Endothelial cell of umbilical vein (primary cell): ENCODE data around the gene PPP2R5B. TPM values are rescaled to one million over a fixed set of nuclear protein-coding genes. Genes with fewer than 3 reads are reported as not detected.

ENCODE experiments used
- BruUV-seq: library from RNA; stranded (reverse); fragments of 400-500 nt; replicated peaks from 2 replicates; lab custom pipeline; 2021; lab: Mats Ljungman, UMichigan
- CTCF ChIA-PET: fragments of 300-600, 350-600 bp; sonication (Branson Sonifier 250); formaldehyde crosslinking; loops from one replicate; lab custom pipeline; 2021; ENCODE audit warnings: antibody characterized with exemption, inconsistent platforms; lab: Charles Lee
- POLR2A ChIA-PET: fragments of 300-600, 350-600 bp; sonication (Branson Sonifier 250); formaldehyde crosslinking; loops from one replicate; lab custom pipeline; 2021; ENCODE audit warnings: antibody characterized with exemption, inconsistent platforms; lab: Charles Lee
- DNase-seq: peaks from one replicate; pipeline ENCODE4 v3.0.0-alpha.2; 2011; ENCODE audit warnings: low read depth, low spot score
- FAIRE-seq: peaks from 2 replicates; lab custom pipeline; 2011; peaks lifted over from hg19 to GRCh38; lab: Jason Lieb, UNC
- H2AFZ ChIP-seq: 2 replicates; pipeline ENCODE4 v1.6.0; 2012; ENCODE audit warnings: low read depth, low read length, control low read depth, inconsistent platforms
- H3K27ac ChIP-seq: 2 replicates; pipeline ENCODE4 v1.5.1; 2011; ENCODE audit warnings: low read depth, mild to moderate bottlenecking, control low read depth, low read length, moderate library complexity; ENCODE audit not compliant: insufficient read depth
- H3K27me3 ChIP-seq, 2 experiments: 2 replicates each; pipeline versions ENCODE4 v1.6.0 to v1.6.1; 2011; ENCODE audit warnings: low read length in 2 of 2, mixed read lengths in 1 of 2; ENCODE audit not compliant: control insufficient read depth in 2 of 2, insufficient read depth in 2 of 2
- H3K36me3 ChIP-seq, 2 experiments: 2 replicates in 1 of 2; 3 replicates in 1 of 2; pipeline ENCODE4 v1.5.1; 2011; ENCODE audit warnings: low read length in 2 of 2, mild to moderate bottlenecking in 1 of 2, moderate library complexity in 1 of 2; ENCODE audit not compliant: control insufficient read depth in 2 of 2, insufficient read depth in 2 of 2; ENCODE audit errors: extremely low read depth in 1 of 2
- H3K4me1 ChIP-seq: 3 replicates; pipeline ENCODE4 v1.5.1; 2011; ENCODE audit warnings: mild to moderate bottlenecking, low read length; ENCODE audit not compliant: control insufficient read depth, insufficient read depth; ENCODE audit errors: extremely low read depth
- H3K4me2 ChIP-seq: 2 replicates; pipeline ENCODE4 v1.6.1; 2011; ENCODE audit warnings: low read length, control low read depth, mixed read lengths; ENCODE audit not compliant: insufficient read depth
- H3K4me3 ChIP-seq, 3 experiments: fragments of 200-600 bp in 1 of 3; sonication (generic), shearing (Covaris generic) in 1 of 3; replicated peaks in 1 of 3; 2 replicates each; pipeline ENCODE4 v1.5.1; 2011 to 2016; ENCODE audit warnings: control low read depth in 3 of 3, low read length in 3 of 3, mild to moderate bottlenecking in 2 of 3, inconsistent platforms in 1 of 3, low read depth in 1 of 3, moderate library complexity in 1 of 3; ENCODE audit not compliant: insufficient read depth in 1 of 3
- H3K79me2 ChIP-seq: 2 replicates; pipeline ENCODE4 v1.6.0; 2012; ENCODE audit warnings: low read length, inconsistent platforms; ENCODE audit not compliant: control insufficient read depth, insufficient read depth
- H3K9ac ChIP-seq: replicated peaks from 2 replicates; pipeline ENCODE3; 2011; ENCODE audit warnings: low read length, control low read depth; ENCODE audit not compliant: insufficient read depth; ENCODE audit errors: extremely low read depth
- H3K9me1 ChIP-seq: replicated peaks from 3 replicates; pipeline ENCODE4 v1.6.0; 2011; ENCODE audit warnings: mild to moderate bottlenecking, low read length; ENCODE audit not compliant: control insufficient read depth, insufficient read depth; ENCODE audit errors: extremely low read depth
- H3K9me3 ChIP-seq: replicated peaks from 2 replicates; pipeline ENCODE4 v1.5.1; 2012; ENCODE audit warnings: low read length, inconsistent platforms; ENCODE audit not compliant: control insufficient read depth, insufficient read depth
- H4K20me1 ChIP-seq: replicated peaks from 2 replicates; pipeline ENCODE3; 2011; ENCODE audit warnings: mild to moderate bottlenecking, low read length; ENCODE audit not compliant: control insufficient read depth, insufficient read depth; ENCODE audit errors: extremely low read depth
- EZH2 ChIP-seq: IDR thresholded peaks from 2 replicates; pipeline ENCODE4 v1.6.1; 2012; ENCODE audit warnings: borderline replicate concordance, low read depth, mild to moderate bottlenecking, moderate library complexity, low read length, inconsistent platforms; ENCODE audit not compliant: severe bottlenecking
- FOS ChIP-seq: IDR thresholded peaks from 2 replicates; pipeline ENCODE4 v1.6.1; 2011; ENCODE audit warnings: mild to moderate bottlenecking, low read length, moderate library complexity, borderline replicate concordance; ENCODE audit not compliant: insufficient read depth
- GATA2 ChIP-seq: IDR thresholded peaks from 2 replicates; pipeline ENCODE4 v1.7.0; 2011; ENCODE audit warnings: low read depth, mild to moderate bottlenecking, moderate library complexity, mixed read lengths, low read length; ENCODE audit not compliant: insufficient read length, insufficient read depth
- JUN ChIP-seq: IDR thresholded peaks from 2 replicates; pipeline ENCODE4 v1.6.1; 2011; ENCODE audit warnings: borderline replicate concordance, low read depth; ENCODE audit not compliant: insufficient read length, insufficient read depth
- MAX ChIP-seq: IDR thresholded peaks from 2 replicates; pipeline ENCODE4 v1.6.1; 2011; ENCODE audit not compliant: insufficient read depth, insufficient read length
- MYC ChIP-seq: IDR thresholded peaks from one replicate; pipeline ENCODE4 v1.6.1; 2011; ENCODE audit warnings: mild to moderate bottlenecking, low read depth, low read length
- POLR2A ChIP-seq: IDR thresholded peaks from 2 replicates; pipeline ENCODE4 v1.6.1; 2012; ENCODE audit warnings: low read depth, mild to moderate bottlenecking, control low read depth, low read length
- POLR2AphosphoS5 ChIP-seq: IDR thresholded peaks from 2 replicates; pipeline ENCODE4 v1.6.1; 2012; ENCODE audit warnings: low read depth, mild to moderate bottlenecking, control low read depth, low read length, moderate library complexity; ENCODE audit not compliant: insufficient read depth
- dilution Hi-C: fragments of 300-500 bp; cut with MboI; formaldehyde crosslinking; loops from one replicate; pipeline ENCODE4 v1.15.0; 2019; ENCODE audit warnings: low sequenced_read_pairs; ENCODE audit not compliant: extremely low pct_ligation_motif_present
- intact Hi-C: fragments of 100-400 bp; cut with micrococcal nuclease; formaldehyde crosslinking; loops from one replicate; pipeline ENCODE4 v1.10.0; 2022
- polyA plus RNA-seq, 4 experiments: library from polyadenylated mRNA; depleted of rRNA in 3 of 4; stranded (reverse) in 3 of 4; unstranded in 1 of 4; fragments of >200 nt; gene quantifications; 2 replicates each; pipeline versions ENCODE4 v1.2.1 to v1.2.3, GENCODE V29; 2011 to 2012; ENCODE audit warnings: missing spikeins in 1 of 4
- total RNA-seq: library from RNA; stranded (reverse); gene quantifications from 2 replicates; pipeline ENCODE4 v1.2.3, GENCODE V29; 2021
- TF ChIP-seq, protein P1 (sequence below), 2 donors: IDR thresholded peaks; 1 replicate in 1 of 2; 2 replicates in 1 of 2; pipeline ENCODE4 v1.5.1; 2011; ENCODE audit warnings: low read length in 2 of 2, mild to moderate bottlenecking in 2 of 2, moderate library complexity in 2 of 2, control low read depth in 1 of 2, inconsistent platforms in 1 of 2, low read depth in 1 of 2; ENCODE audit not compliant: insufficient read depth in 1 of 2; ENCODE audit errors: extremely low read depth in 1 of 2

PPP2R5B gene
- total and polyA plus RNA-seq, 2 donors (not counting 3 experiments of a cell fraction or from before 2014, with no cell fraction given) = 17.6 to 17.8 TPM

DNA sequence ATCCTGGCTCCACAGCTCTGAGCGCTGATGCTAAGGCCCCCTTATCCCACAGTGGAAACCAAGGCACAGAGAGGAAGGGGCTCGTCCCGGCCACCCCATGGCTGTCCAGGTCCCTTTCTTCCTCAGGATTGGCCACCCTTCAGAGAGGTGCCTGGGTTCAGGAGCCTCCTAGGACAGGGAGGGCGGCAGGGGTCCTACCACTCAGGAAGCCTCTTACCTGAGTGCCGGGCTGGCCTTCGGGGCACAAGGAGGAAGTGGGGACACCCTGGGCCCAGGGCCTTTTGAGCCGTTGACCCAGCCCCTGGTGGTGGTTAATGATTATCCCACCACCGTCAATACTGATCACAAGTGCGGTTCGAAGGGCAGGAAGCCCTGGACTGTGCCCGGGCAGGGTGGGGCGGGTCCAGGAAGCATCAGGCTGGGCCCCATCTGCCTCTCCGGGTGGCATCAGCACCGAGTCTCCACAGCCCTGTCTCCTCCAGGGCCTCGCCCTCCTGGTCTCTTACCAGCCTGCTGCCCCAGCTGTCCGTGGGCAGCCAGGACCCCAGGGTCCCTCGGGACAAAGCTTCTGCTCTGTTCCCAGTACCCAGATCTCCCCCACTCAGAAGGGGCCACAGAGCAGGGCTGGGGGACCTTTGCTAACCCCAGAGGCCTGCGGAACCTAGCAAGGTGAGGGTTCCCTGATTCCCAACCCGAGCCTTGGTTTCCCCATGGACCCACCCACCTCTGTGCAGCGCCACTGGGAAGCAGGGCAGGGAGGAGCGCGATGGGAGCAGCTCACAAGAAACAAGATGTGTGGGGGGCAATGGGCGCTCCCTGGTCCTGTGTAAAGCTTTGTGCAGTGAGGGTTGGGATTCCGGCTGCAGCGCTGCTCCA lies 31.1 kb upstream of the PPP2R5B start:
- Histone ChIP-seq H4K20me1 (no peaks in the 10 kb centered on the region), H3K9ac (no peak overlapping the region), H3K36me3 (peaks cover 0 to 12% of the 10 kb centered on the region in 2 experiments), H2AFZ (no peak overlapping the region), H3K4me2 (no peak overlapping the region), H3K4me3 (no peak overlapping the region), H3K79me2 (no peaks in the 10 kb centered on the region), H3K27me3 (no peaks in the 10 kb centered on the region), H3K4me1 (no peaks in the 10 kb centered on the region), H3K9me1 (no peaks in the 10 kb centered on the region), H3K27ac (no peak overlapping the region), H3K9me3 (no peaks in the 10 kb centered on the region)
- CTCF ChIA-PET = interaction anchor here (0.7 to 9.4 kb wide), 5 partner anchors 24 to 46 kb away, joined by 3 to 168 read pairs (median 3); partner anchors contain the start of gene CDC42BPG
- no peak for TF ChIP-seq FOS
- TF ChIP-seq MAX = no peak
- TF ChIP-seq, protein P1, sequence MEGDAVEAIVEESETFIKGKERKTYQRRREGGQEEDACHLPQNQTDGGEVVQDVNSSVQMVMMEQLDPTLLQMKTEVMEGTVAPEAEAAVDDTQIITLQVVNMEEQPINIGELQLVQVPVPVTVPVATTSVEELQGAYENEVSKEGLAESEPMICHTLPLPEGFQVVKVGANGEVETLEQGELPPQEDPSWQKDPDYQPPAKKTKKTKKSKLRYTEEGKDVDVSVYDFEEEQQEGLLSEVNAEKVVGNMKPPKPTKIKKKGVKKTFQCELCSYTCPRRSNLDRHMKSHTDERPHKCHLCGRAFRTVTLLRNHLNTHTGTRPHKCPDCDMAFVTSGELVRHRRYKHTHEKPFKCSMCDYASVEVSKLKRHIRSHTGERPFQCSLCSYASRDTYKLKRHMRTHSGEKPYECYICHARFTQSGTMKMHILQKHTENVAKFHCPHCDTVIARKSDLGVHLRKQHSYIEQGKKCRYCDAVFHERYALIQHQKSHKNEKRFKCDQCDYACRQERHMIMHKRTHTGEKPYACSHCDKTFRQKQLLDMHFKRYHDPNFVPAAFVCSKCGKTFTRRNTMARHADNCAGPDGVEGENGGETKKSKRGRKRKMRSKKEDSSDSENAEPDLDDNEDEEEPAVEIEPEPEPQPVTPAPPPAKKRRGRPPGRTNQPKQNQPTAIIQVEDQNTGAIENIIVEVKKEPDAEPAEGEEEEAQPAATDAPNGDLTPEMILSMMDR (IDR thresholded peaks at IDR 0.05; ENCODE audit: extremely low read depth in 1 of 2, insufficient read depth in 1 of 2, low read depth in 1 of 2, low read length in 2 of 2) = no peak
- TF ChIP-seq POLR2AphosphoS5 = no peak
- no peak for TF ChIP-seq MYC
- TF ChIP-seq POLR2A = no peak
- no peak for TF ChIP-seq EZH2
- no peak for TF ChIP-seq JUN
- TF ChIP-seq GATA2 = no peak
- DNase-seq = no peak
- no peak for FAIRE-seq
- intact Hi-C loops (loop anchor here (1.0 kb wide), 2 partner anchors 46 to 116 kb away; no protein-coding TSS in a partner anchor), dilution Hi-C loops (loop anchor here (10.0 kb wide), 1 partner anchor 49 kb away; the partner anchor contains the start of gene CDC42BPG)
- BruUV-seq = no TSS peak
- POLR2A ChIA-PET = no interaction called here
